Bronchial epithelial cell (primary cell): ENCODE data around the gene MAP7D1. TPM values are rescaled to one million over a fixed set of nuclear protein-coding genes. Genes with fewer than 3 reads are reported as not detected.

ENCODE experiments used
- DNase-seq: peaks from one replicate; pipeline ENCODE4 v3.0.0-alpha.2; 2010; ENCODE audit warnings: low read depth
- FAIRE-seq: peaks from 2 replicates; lab custom pipeline; 2011; peaks lifted over from hg19 to GRCh38; lab: Jason Lieb, UNC
- H3K27me3 ChIP-seq: 2 replicates; pipeline ENCODE4 v1.5.1; 2011; ENCODE audit warnings: low read length; ENCODE audit not compliant: control insufficient read depth, insufficient read depth
- H3K36me3 ChIP-seq: 2 replicates; pipeline ENCODE4 v1.5.1; 2011; ENCODE audit warnings: low read length; ENCODE audit not compliant: control insufficient read depth, insufficient read depth
- H3K4me3 ChIP-seq: 2 replicates; pipeline ENCODE4 v1.5.1; 2011; ENCODE audit warnings: mild to moderate bottlenecking, low read depth, low read length, control low read depth
- CTCF ChIP-seq: IDR thresholded peaks from 2 replicates; pipeline ENCODE4 v1.5.1; 2011; ENCODE audit warnings: mild to moderate bottlenecking, moderate library complexity, low read length, control low read depth, inconsistent platforms; ENCODE audit not compliant: insufficient read depth, severe bottlenecking
- total RNA-seq: library from RNA; depleted of rRNA; stranded (reverse); fragments of >200 nt; gene quantifications from 2 replicates; pipeline ENCODE4 v1.2.1, GENCODE V29; 2014

Gene MAP7D1
- total RNA-seq, 1 donor from 2014 or later: 54.5 TPM

DNA sequence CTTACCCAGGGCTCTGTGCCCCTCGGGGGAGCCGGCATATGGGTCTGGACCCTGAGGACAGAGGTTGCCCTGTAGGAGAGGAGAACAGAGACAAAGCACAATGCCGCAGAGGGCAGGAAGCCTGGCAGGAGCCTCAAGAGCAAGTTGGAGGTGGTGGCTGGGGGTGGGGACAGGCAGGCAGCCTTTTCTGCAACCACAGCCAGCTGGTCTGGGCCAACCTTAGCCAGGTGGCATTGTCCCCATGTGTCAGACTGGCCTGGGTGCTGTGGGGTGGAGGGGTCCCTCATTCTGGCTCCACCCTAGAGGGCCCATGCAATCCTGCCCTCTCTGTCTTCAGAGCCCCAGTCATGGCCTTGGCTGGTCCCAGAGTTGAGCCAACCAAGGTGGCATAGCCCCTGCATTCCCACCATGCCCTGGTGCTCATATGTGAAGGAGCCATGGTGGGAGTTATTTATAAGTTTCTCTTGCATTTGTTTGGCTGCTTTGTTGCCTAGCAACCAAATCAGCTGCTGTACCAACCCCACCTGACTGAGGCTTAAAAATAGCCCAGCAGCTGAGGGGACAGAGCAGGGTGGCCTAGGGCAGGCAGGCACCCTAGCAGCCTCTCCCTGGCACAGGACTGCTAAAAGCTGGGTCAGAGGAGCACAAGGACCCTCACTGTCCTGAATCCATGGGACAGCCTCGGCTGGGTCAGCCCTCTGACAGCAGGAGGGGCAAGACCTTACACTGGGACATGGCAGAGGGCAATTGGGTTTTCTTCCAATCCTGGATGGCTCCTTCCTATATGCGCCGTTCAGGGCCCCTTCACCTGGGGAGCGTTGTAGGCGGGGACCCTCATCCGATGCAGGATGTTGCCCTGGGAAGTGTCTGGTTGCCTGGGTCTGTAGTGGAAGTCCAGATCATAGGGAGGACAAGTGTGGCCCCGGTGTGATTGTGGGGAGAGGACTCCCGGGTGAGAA is 19.5 kb downstream of the MAP7D1 start:
- no peak for TF ChIP-seq CTCF
- no peak overlapping the region for H3K4me3 ChIP-seq
- FAIRE-seq (no peak), DNase-seq (no peak)
- no peaks in the 10 kb centered on the region for H3K27me3 ChIP-seq
- peaks cover 72% of the 10 kb centered on the region for H3K36me3 ChIP-seq

DNA sequence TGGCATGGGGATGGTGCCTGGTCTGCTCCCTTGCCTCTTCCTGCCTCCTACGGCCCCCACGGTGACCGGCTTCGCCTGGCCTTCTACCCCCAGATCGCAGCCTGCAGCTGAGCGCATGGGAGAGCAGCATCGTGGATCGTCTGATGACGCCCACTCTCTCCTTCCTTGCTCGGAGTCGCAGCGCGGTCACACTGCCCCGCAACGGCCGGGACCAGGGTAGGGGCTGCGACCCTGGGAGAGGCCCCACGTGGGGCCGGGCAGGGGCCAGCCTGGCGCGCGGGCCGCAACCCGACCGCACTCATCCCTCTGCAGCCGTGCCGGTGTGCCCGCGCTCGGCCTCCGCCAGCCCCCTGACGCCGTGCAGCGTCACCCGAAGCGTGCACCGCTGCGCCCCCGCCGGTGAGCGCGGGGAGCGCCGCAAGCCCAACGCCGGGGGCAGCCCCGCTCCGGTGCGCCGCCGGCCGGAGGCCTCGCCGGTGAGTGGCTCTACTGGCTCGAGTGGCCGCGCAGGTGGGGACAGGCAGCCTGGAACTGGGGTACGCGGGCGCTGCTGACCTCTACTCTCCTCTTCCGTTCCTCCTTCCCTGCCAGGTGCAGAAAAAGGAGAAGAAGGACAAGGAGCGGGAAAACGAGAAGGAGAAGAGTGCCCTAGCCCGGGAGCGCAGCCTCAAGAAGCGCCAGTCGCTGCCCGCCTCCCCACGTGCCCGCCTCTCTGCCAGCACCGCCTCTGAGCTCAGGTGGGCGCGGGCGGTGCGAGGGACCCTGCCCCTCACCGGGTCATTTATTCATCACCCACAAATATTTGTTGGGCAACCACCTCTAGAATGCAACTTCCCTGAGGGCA is 20.4 kb downstream of the MAP7D1 start:
- TF ChIP-seq CTCF: no peak
- FAIRE-seq: no peak
- no peak for DNase-seq
- H3K4me3 ChIP-seq: no peak overlapping the region
- H3K36me3 ChIP-seq: peaks cover 73% of the 10 kb centered on the region
- no peaks in the 10 kb centered on the region for H3K27me3 ChIP-seq

GRCh38 chr1:36177589-36178431 is 21.9 kb downstream of the MAP7D1 start:
- FAIRE-seq (no peak), DNase-seq (no peak)
- no peak overlapping the region for H3K4me3 ChIP-seq
- no peak for TF ChIP-seq CTCF
- no peaks in the 10 kb centered on the region for H3K27me3 ChIP-seq
- H3K36me3 ChIP-seq: peaks cover 63% of the 10 kb centered on the region

DNA sequence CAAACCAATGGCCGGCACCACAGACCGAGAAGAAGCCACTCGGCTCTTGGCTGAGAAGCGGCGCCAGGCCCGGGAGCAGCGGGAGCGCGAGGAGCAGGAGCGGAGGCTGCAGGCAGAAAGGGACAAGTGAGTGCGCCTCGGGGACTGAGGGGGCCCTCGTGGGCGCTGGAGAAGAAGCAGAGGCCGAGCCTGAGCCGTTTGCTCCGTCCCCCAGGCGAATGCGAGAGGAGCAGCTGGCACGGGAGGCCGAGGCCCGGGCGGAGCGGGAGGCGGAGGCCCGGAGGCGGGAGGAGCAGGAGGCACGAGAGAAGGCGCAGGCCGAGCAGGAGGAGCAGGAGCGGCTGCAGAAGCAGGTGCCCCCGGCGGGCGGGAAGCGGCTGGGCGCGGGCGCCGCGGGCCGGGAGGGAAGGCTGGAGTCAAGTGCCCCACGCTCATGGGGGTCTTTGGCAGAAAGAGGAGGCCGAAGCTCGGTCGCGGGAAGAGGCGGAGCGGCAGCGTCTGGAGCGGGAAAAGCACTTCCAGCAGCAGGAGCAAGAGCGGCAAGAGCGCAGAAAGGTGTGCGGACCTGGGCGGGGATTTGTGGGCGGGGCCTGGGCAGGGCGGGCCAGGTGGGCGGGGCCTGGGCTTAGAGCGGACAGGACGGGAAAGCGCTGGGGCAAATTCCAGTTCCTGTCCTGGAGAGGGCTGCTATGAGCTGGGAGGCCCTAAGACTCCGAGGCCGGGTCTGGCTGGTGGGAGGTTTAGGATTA is 22.7 kb downstream of the MAP7D1 start:
- peaks cover 57% of the 10 kb centered on the region for H3K36me3 ChIP-seq
- FAIRE-seq (no peak), DNase-seq (no peak)
- no peak for TF ChIP-seq CTCF
- H3K27me3 ChIP-seq: no peaks in the 10 kb centered on the region
- no peak overlapping the region for H3K4me3 ChIP-seq

DNA sequence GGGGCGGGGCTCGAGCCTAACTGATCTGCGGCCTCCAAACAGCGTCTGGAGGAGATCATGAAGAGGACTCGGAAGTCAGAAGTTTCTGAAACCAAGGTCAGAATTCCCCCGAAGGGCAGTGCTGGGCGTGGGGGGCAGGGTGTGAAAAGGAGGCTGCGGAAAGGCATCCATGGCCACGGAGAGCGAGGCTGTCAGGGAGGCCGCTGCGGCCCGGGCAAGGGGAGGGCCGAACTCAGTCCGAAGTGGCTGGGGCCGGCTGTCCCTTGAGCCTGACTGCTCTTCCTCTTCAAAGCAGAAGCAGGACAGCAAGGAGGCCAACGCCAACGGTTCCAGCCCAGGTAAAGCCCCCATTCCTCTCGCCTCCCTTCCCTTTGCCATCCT is 23.2 kb downstream of the MAP7D1 start:
- TF ChIP-seq CTCF: no peak
- Histone ChIP-seq H3K36me3 (peaks cover 52% of the 10 kb centered on the region), H3K27me3 (no peaks in the 10 kb centered on the region), H3K4me3 (no peak overlapping the region)
- DNase-seq: no peak
- FAIRE-seq: no peak
